Esophagus (tissue), 2 donors: ENCODE results near the gene CLCA1. TPM values are rescaled to one million over a fixed set of nuclear protein-coding genes. Genes with fewer than 3 reads are reported as not detected.

Experiments used
- H3K27ac ChIP-seq, 2 donors: one replicate each; pipeline ENCODE4 v1.5.1; 2013; ENCODE audit warnings: low read depth in 2 of 2, mild to moderate bottlenecking in 2 of 2, inconsistent platforms in 1 of 2, low read length in 1 of 2, moderate library complexity in 1 of 2
- H3K27me3 ChIP-seq, 2 donors: one replicate each; pipeline ENCODE4 v1.6.1; 2013; ENCODE audit warnings: low read length in 2 of 2, control low read depth in 1 of 2, mild to moderate bottlenecking in 1 of 2; ENCODE audit not compliant: insufficient read depth in 2 of 2, control insufficient read depth in 1 of 2
- H3K36me3 ChIP-seq, 2 donors: one replicate each; pipeline ENCODE4 v1.6.1; 2013; ENCODE audit warnings: low read length in 1 of 2; ENCODE audit not compliant: control insufficient read depth in 2 of 2, insufficient read depth in 2 of 2
- H3K4me1 ChIP-seq, 2 donors: one replicate each; pipeline ENCODE4 v1.6.1; 2013; ENCODE audit warnings: low read length in 1 of 2; ENCODE audit not compliant: control insufficient read depth in 2 of 2, insufficient read depth in 2 of 2
- H3K4me3 ChIP-seq, 2 donors: one replicate each; pipeline ENCODE4 v1.5.1; 2013; ENCODE audit warnings: low read length in 2 of 2, mild to moderate bottlenecking in 2 of 2, low read depth in 1 of 2, moderate library complexity in 1 of 2
- H3K9me3 ChIP-seq, 2 donors: one replicate each; pipeline ENCODE4 v1.6.1; 2013; ENCODE audit warnings: mild to moderate bottlenecking in 2 of 2, low read depth in 1 of 2, low read length in 1 of 2, moderate library complexity in 1 of 2; ENCODE audit not compliant: control insufficient read depth in 2 of 2, insufficient read depth in 1 of 2
- WGBS, 2 donors: extraction: QIAGEN DNeasy Blood & Tissue Kit; methylation state at CpG; one replicate each; pipeline ENCODE4 v1.1.7; 2013; 5-methylcytosine and 5-hydroxymethylcytosine counted together
- polyA plus RNA-seq, 2 donors: library from polyadenylated mRNA; stranded (reverse); fragments of 200-250 nt; gene quantifications; one replicate each; pipeline ENCODE4 v1.2.3, GENCODE V29; 2013
- donor health status: healthy with polysubstance abuse.
- donor health status: Bipolar disorder and iron deficiency.

Gene CLCA1
- polyA plus RNA-seq, 2 donors, result 0.10 TPM; not detected in 1

DNA sequence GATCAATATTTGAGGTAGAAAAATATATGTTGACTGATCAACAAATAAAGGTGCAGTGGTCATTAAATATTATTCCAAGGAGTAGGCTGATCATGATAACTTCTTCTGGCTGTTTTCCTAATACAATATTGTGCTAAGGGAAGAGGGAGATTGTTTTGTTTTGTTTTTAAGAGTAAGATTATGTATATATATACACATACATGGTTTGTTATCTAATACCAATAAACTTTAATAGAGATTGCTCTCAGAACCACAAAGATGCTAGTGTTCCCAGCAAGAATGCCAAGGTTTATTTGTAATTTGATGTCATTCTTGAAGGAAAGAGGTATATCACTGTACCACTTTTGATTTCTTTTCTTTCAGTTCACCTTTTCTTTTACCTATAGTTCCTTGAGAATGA lies 34.7 kb upstream of the CLCA1 start:
- H3K27me3 ChIP-seq, result no peaks in the 10 kb centered on the region
- peaks cover 4 to 8% of the 10 kb centered on the region in 2 donors for H3K36me3 ChIP-seq
- no peak overlapping the region for H3K27ac ChIP-seq
- H3K9me3 ChIP-seq, result no peaks in the 10 kb centered on the region
- no peak overlapping the region for H3K4me3 ChIP-seq
- no peaks in the 10 kb centered on the region for H3K4me1 ChIP-seq

DNA sequence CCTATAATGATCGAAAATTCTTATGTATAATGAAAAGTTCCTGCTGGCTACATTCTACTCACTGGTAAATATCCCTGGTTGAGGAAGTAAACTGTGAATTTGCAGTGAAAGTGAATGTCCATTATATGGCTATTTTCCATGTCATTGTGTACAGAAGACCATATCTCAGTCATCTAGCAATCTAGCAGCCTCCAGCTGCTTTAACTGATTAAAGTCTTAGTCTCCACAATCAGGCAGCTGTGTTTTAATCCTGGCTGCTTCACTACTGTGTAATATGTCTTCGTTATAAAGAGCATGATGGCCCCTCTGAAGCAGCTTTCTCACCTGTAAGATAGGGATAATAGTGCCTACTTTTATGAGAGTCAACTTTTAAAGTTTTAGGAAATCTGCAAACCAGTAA lies 33.4 kb upstream of the CLCA1 start:
- WGBS, 2 donors, result 38 to 74% methylated on average over 2 of the region's 2 CpGs
- no peak overlapping the region for H3K4me3 ChIP-seq
- no peak overlapping the region for H3K27ac ChIP-seq
- peaks cover 4 to 8% of the 10 kb centered on the region in 2 donors for H3K36me3 ChIP-seq
- no peaks in the 10 kb centered on the region for H3K4me1 ChIP-seq
- H3K27me3 ChIP-seq, result no peaks in the 10 kb centered on the region
- no peaks in the 10 kb centered on the region for H3K9me3 ChIP-seq

DNA sequence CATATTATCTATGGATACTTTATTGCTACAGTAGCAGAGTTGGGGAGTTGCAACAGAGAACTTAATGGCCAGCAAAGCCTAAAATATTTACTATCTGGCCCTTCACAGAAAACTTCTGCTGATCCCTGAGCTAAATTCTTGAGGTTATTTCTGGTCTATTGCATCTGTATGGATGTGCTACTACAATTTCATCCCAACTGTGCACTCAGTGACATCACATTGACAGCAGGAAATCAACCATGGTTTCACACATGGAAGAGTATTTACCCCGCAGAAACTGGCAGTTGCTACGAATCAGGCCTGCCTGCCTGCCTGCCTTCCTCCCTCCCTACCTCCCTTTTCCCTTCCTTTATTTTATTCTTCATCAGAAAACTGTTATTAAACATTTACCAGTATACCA lies 32.7 kb upstream of the CLCA1 start:
- peaks cover 4 to 8% of the 10 kb centered on the region in 2 donors for H3K36me3 ChIP-seq
- no peaks in the 10 kb centered on the region for H3K4me1 ChIP-seq
- no peak overlapping the region for H3K4me3 ChIP-seq
- no peaks in the 10 kb centered on the region for H3K9me3 ChIP-seq
- H3K27me3 ChIP-seq, result no peaks in the 10 kb centered on the region
- 63 to 75% methylated on average over 2 of the region's 2 CpGs for WGBS, 2 donors
- H3K27ac ChIP-seq, result no peak overlapping the region

DNA sequence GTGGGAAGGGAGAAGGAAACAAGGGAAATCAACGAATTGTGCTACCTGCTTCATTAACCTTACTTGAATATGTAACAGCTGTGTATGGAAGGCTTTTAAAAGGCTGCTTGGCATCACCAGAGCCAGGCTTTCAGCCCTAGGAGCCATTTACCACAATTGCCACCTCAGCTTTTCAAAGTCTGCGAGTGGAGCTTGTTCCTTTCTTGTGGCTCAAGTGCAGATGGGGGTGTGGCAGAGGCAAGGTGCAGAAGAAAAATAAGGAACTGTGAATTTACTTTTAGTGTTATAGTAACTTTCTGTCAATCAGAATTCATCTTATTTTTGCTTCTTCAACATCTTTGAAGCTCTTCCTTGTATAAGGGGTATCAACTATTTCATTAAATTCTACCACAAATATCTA lies 27.1 kb upstream of the CLCA1 start:
- Histone ChIP-seq H3K27ac (no peak overlapping the region), H3K9me3 (no peaks in the 10 kb centered on the region), H3K4me1 (no peaks in the 10 kb centered on the region), H3K36me3 (peaks cover 0 to 7% of the 10 kb centered on the region in 2 donors), H3K4me3 (no peak overlapping the region), H3K27me3 (no peaks in the 10 kb centered on the region)
- WGBS, 2 donors, result 64 to 70% methylated on average over 2 of the region's 2 CpGs

DNA sequence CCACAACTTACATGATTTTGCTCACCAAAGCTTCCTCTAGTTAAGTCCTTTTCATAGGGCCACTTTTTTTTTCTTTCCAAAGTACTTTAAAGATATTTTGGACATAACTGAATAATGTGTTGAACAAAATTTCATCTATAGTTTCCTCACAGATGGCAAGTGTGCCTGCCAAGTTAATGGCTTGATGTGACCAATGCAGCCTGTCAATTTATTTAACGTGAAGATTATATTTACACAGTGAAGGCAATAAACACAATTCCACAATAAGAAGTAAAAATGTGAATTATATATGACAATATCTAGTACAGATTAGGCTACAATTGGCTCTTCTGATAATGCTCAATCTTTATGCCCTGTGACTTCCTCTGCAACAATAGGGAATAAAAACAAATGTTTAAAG lies 26.7 kb upstream of the CLCA1 start:
- H3K4me1 ChIP-seq, result no peaks in the 10 kb centered on the region
- no peak overlapping the region for H3K27ac ChIP-seq
- no peaks in the 10 kb centered on the region for H3K27me3 ChIP-seq
- 65 to 71% methylated on average over 1 of the region's 1 CpG for WGBS, 2 donors
- H3K9me3 ChIP-seq, result no peaks in the 10 kb centered on the region
- H3K36me3 ChIP-seq, result peaks cover 0 to 7% of the 10 kb centered on the region in 2 donors
- H3K4me3 ChIP-seq, result no peak overlapping the region

DNA sequence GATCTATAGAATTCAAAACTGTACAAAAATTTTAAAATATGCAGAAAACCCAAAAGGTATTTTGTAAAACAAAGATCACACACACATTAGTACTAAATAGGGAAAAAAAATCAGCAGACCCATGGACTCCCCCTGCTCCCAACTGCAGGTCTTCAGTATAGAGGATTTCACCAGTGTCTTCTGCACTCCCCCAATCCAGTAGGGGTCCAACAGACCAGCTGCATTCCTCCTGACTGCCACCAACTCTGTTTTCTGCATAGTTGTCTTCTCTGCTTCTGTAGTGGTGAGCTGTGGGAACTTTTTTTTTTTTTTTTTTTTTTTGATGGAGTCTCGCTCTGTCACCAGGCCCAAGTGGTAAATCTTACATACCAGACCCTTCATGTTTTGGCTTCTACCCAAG lies 22.8 kb upstream of the CLCA1 start:
- Histone ChIP-seq H3K36me3 (peaks cover 0 to 6% of the 10 kb centered on the region in 2 donors), H3K9me3 (no peaks in the 10 kb centered on the region), H3K27ac (no peak overlapping the region), H3K4me1 (no peaks in the 10 kb centered on the region), H3K27me3 (no peaks in the 10 kb centered on the region), H3K4me3 (no peak overlapping the region)
- 62 to 100% methylated on average over 1 of the region's 1 CpG for WGBS, 2 donors

DNA sequence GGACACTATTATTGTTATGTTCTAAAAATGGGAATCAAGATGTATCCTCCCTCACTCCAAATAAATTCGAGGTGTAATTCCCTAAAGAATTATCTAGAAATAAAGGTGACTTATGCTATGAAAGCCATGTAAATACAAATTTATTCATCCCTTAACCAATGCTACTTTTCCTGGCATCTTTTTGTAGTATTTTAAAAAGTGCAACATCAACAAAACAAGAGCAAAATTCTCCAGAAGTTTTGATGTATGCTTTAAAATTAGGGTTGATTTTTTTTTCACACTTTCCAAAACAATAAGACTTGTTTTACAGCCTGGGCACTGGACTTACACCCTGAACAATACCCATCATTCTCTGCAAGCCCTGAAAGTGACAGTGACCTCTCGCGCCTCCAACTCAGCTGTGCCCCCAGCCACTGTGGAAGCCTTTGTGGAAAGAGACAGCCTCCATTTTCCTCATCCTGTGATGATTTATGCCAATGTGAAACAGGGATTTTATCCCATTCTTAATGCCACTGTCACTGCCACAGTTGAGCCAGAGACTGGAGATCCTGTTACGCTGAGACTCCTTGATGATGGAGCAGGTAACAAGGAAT lies 21.4 kb upstream of the CLCA1 start:
- Histone ChIP-seq H3K9me3 (no peaks in the 10 kb centered on the region), H3K36me3 (peaks cover 0 to 6% of the 10 kb centered on the region in 2 donors), H3K4me1 (no peaks in the 10 kb centered on the region), H3K4me3 (no peak overlapping the region), H3K27ac (no peak overlapping the region), H3K27me3 (no peaks in the 10 kb centered on the region)
- 77 to 85% methylated on average over 4 of the region's 4 CpGs for WGBS, 2 donors

DNA sequence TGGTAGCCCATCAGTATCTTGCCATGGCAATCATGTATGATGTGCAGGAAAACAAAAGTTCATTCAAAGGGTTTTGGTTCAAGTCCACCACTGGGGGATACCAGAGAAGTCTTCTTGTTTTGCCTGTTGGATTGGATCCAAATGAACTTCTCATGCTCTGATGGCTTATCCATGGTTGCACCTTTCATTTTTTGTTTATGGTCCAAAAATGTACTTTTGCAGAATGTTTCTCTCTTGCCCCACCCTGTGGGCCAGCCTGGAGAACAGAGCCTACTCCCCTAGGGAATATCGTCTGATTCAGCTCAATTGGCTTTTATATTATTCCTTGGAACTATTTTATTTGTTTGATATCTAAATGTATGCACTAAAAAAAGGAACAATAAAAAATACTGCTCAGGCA lies 20.1 kb upstream of the CLCA1 start:
- Histone ChIP-seq H3K27ac (no peak overlapping the region), H3K4me3 (no peak overlapping the region), H3K36me3 (peaks cover 0 to 6% of the 10 kb centered on the region in 2 donors), H3K4me1 (no peaks in the 10 kb centered on the region), H3K9me3 (no peaks in the 10 kb centered on the region), H3K27me3 (no peaks in the 10 kb centered on the region)
- WGBS, 2 donors, result 71 to 78% methylated on average over 1 of the region's 1 CpG

DNA sequence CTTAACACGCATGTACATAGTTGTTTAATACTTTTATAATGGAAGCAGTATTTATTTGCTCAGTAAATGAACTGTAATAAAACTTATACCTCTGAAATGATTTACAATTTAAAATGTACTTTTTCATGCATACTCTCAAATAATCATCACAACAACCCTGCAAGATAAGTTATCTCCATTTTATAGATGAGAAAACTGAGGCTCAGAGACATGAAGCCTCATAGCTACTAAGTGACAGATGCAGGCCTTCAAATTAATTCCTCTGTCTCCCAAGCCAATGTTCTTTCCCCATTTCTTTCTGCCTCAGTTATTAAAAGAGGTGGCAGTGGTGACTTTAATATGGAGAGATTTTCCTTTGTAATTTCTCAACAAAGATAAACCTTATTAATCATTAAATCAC lies 19.6 kb upstream of the CLCA1 start:
- Histone ChIP-seq H3K4me3 (no peak overlapping the region), H3K27ac (no peak overlapping the region), H3K27me3 (no peaks in the 10 kb centered on the region), H3K9me3 (no peaks in the 10 kb centered on the region), H3K4me1 (no peaks in the 10 kb centered on the region), H3K36me3 (peaks cover 0 to 6% of the 10 kb centered on the region in 2 donors)
- WGBS, 2 donors, result 94 to 96% methylated on average over 1 of the region's 1 CpG

DNA sequence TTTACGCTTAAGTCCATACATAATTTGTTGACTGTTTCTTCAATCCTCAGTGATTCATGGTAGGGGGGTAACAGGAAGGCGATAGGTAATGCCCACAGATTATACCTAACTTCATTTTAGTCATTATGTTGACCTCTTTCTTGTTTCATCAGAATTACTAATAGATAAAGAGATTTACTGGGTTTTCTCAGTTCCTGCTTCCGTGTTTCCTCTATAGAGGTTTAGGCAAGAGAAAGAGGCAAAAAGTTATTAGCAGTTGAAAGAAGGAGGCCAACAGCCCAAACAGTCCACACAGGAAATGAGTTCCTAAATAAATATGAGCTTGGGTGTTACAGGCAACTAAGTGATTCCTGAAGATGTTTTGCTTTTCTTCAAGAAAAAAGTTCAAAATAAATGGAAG lies 17.9 kb upstream of the CLCA1 start:
- no peaks in the 10 kb centered on the region for H3K27me3 ChIP-seq
- H3K27ac ChIP-seq, result no peak overlapping the region
- no peak overlapping the region for H3K4me3 ChIP-seq
- no peaks in the 10 kb centered on the region for H3K4me1 ChIP-seq
- WGBS, 2 donors, result 64 to 65% methylated on average over 3 of the region's 3 CpGs
- peaks cover 0 to 3% of the 10 kb centered on the region in 2 donors for H3K36me3 ChIP-seq
- H3K9me3 ChIP-seq, result no peaks in the 10 kb centered on the region
